Ovary (tissue), 9 donors: ENCODE measurements around the gene WWOX. TPM values are rescaled to one million over a fixed set of nuclear protein-coding genes. Genes with fewer than 3 reads are reported as not detected.

Experiments used
- DNase-seq, 5 donors: peaks; one replicate each; pipeline ENCODE4 v3.0.0-alpha.2; 2019 to 2020
- H3K27ac ChIP-seq, 2 donors: fragments of 200-600 bp; one replicate each; pipeline versions ENCODE4 v1.5.1 to v1.8.0; 2019 to 2022
- H3K27me3 ChIP-seq: fragments of 200-600 bp; one replicate; pipeline ENCODE4 v1.8.0; 2022
- H3K36me3 ChIP-seq: fragments of 200-600 bp; sonication (generic); one replicate; pipeline ENCODE4 v1.5.1; 2019
- H3K4me1 ChIP-seq: one replicate; pipeline ENCODE4 v1.8.1; 2013; ENCODE audit warnings: mild to moderate bottlenecking, moderate library complexity; ENCODE audit not compliant: insufficient read depth
- H3K4me3 ChIP-seq: fragments of 200-600 bp; sonication (generic); one replicate; pipeline ENCODE4 v1.5.1; 2017
- H3K9me3 ChIP-seq, 2 donors: fragments of 200-600 bp in 1 of 2; sonication (generic) in 1 of 2; one replicate each; pipeline versions ENCODE4 v1.5.1 to v1.8.1; 2013 to 2019; ENCODE audit warnings: mild to moderate bottlenecking in 1 of 2, moderate library complexity in 1 of 2
- CTCF ChIP-seq, 3 donors: fragments of 450-650 bp in 2 of 3; fragments of 200-600 bp in 1 of 3; IDR thresholded peaks; one replicate each; pipeline versions ENCODE4 v1.5.1 to v1.8.0; 2016 to 2022; ENCODE audit warnings: antibody characterized with exemption in 3 of 3, mild to moderate bottlenecking in 1 of 3
- EP300 ChIP-seq: sonication (generic); formaldehyde crosslinking; IDR thresholded peaks from one replicate; pipeline ENCODE4 v1.6.1; 2017; ENCODE audit warnings: antibody characterized with exemption
- POLR2A ChIP-seq: fragments of 450-650 bp; IDR thresholded peaks from one replicate; pipeline ENCODE4 v1.6.1; 2017; ENCODE audit warnings: antibody characterized with exemption, mild to moderate bottlenecking, moderate library complexity
- WGBS, 3 donors: extraction: QIAGEN DNeasy Blood & Tissue Kit in 1 of 3; methylation state at CpG; one replicate each; pipeline versions ENCODE4 v1.1.5 to v1.1.7; 2013 to 2017; 5-methylcytosine and 5-hydroxymethylcytosine counted together
- intact Hi-C, 4 donors: fragments of 100-400 bp; cut with DNase I; formaldehyde crosslinking; loops; one replicate each; pipeline versions ENCODE4 v1.11.0 to v1.15.1; 2022 to 2023
- polyA plus RNA-seq, 2 donors: library from polyadenylated mRNA; stranded (reverse); fragments of 200-250 nt in 1 of 2; fragments of 350-450 nt in 1 of 2; fragmentation: Illumina TruSeq in 1 of 2; extraction: RNeasy Lipid Tissue Mini Kit (QIAGEN cat#74804) in 1 of 2; gene quantifications; one replicate each; pipeline ENCODE4 v1.2.3, GENCODE V29; 2013 to 2014
- total RNA-seq, 7 donors: library from RNA; depleted of rRNA in 2 of 7; stranded (reverse); fragments of >200 nt in 2 of 7; fragmentation: NEBNext Ultra II Directional in 3 of 7; extraction: Animal tissue kit (Norgen Biotek cat#: 25700) in 3 of 7; gene quantifications; one replicate each; pipeline versions ENCODE4 v1.1.0 to v1.2.4, GENCODE V29; 2016 to 2023
- donor health status: DM: no; HTN: no; CAD: no; lungs with moderate emphysema.
- donor health status: DM: no; HTN: no; CAD: no.
- donor health status: Bipolar disorder and iron deficiency.
- donor health status: DM: yes; HTN: yes; CAD: no.
- donor health status: DM: no; HTN: no; CAD: no.
- donor health status: DM: yes; HTN: yes; CAD: no.

Gene WWOX
- total and polyA plus RNA-seq, 9 donors: 11.0 to 40.5 (median 25.2) TPM

- H3K27me3 ChIP-seq: no peaks in the 10 kb centered on the region
- H3K9me3 ChIP-seq: no peaks in the 10 kb centered on the region
- TF ChIP-seq EP300 (no peak), POLR2A (no peak), CTCF (IDR thresholded peaks at IDR 0.05) (no peak)
- no peaks in the 10 kb centered on the region for H3K4me1 ChIP-seq
- DNase-seq: no peak
- WGBS, 3 donors: 91 to 100% (median 94%) methylated on average over 1 of the region's 1 CpG
- H3K27ac ChIP-seq: no peak overlapping the region
- H3K4me3 ChIP-seq: no peak overlapping the region
- H3K36me3 ChIP-seq: no peaks in the 10 kb centered on the region
- intact Hi-C loops: no loop called here
Observed at GRCh38 chr16:78829280-78829679, 729.8 kb downstream of the WWOX start.

DNA sequence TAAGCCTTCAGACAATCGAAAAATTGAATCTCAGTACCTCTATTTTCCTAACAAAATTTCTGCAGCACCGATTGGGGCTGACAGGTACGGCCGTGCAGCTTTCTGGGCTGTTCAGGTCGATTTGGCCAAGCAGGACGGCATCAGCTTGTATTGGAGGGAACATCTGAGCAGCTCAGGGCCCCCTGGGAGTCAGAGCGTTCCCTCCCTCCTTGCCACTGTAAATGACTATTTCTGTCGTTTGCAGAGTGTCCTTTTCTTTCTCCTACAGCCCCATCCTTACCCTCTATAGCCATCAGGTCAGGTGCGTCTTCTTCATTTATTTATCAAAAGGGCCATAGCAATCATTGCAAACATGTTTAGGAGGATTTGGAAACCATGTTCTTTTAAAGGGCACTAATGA lies 731.1 kb downstream of the WWOX start:
- Histone ChIP-seq H3K27me3 (no peaks in the 10 kb centered on the region), H3K4me1 (no peaks in the 10 kb centered on the region), H3K27ac (no peak overlapping the region), H3K9me3 (no peaks in the 10 kb centered on the region), H3K36me3 (no peaks in the 10 kb centered on the region), H3K4me3 (no peak overlapping the region)
- WGBS, 3 donors: 72 to 83% (median 73%) methylated on average over 9 of the region's 9 CpGs
- no peak for DNase-seq
- intact Hi-C loops: no loop called here
- TF ChIP-seq POLR2A (no peak), CTCF (IDR thresholded peaks at IDR 0.05) (no peak), EP300 (no peak)

GRCh38 chr16:78832100-78832499 lies 732.6 kb downstream of the WWOX start:
- Histone ChIP-seq H3K9me3 (no peaks in the 10 kb centered on the region), H3K27me3 (no peaks in the 10 kb centered on the region), H3K4me3 (no peak overlapping the region), H3K27ac (no peak overlapping the region), H3K4me1 (no peaks in the 10 kb centered on the region), H3K36me3 (no peaks in the 10 kb centered on the region)
- no peak for DNase-seq
- 98 to 100% (median 100%) methylated on average over 2 of the region's 2 CpGs for WGBS, 3 donors
- no peak for TF ChIP-seq EP300
- no peak for TF ChIP-seq CTCF (IDR thresholded peaks at IDR 0.05)
- TF ChIP-seq POLR2A: no peak
- intact Hi-C loops: no loop called here

- Histone ChIP-seq H3K27me3 (no peaks in the 10 kb centered on the region), H3K36me3 (no peaks in the 10 kb centered on the region), H3K4me3 (no peak overlapping the region), H3K27ac (no peak overlapping the region), H3K9me3 (no peaks in the 10 kb centered on the region), H3K4me1 (no peaks in the 10 kb centered on the region)
- WGBS, 3 donors: 64 to 76% (median 73%) methylated on average over 8 of the region's 8 CpGs
- DNase-seq: no peak
- intact Hi-C loops: no loop called here
- TF ChIP-seq CTCF (IDR thresholded peaks at IDR 0.05) (no peak), EP300 (no peak), POLR2A (no peak)
Observed at GRCh38 chr16:78836802-78837491, 737.5 kb downstream of the WWOX start.
